ENCODE results near the gene EXOC3.

- TF ChIP-seq RCOR1 (IDR thresholded peaks at IDR 0.05; ENCODE audit: insufficient replicate concordance, low read length) (no peak), CTCF (conservative IDR thresholded peaks at IDR 0.05; ENCODE audit: low read depth, low read length) (no peak), RAD21 (IDR thresholded peaks at IDR 0.05; ENCODE audit: low read length) (no peak), ELK1 (IDR thresholded peaks at IDR 0.05; ENCODE audit: borderline replicate concordance, low read depth, low read length) (no peak), MXI1 (IDR thresholded peaks at IDR 0.05; ENCODE audit: borderline replicate concordance, low read depth, low read length) (no peak), USF2 (IDR thresholded peaks at IDR 0.05; ENCODE audit: low read depth, low read length) (no peak), MAFK (IDR thresholded peaks at IDR 0.05; ENCODE audit: low read depth, low read length) (no peak), POLR2A (IDR thresholded peaks at IDR 0.05; ENCODE audit: low read depth, low read length) (no peak), RFX5 (IDR thresholded peaks at IDR 0.05; ENCODE audit: low read depth, low read length) (no peak), CEBPB (IDR thresholded peaks at IDR 0.05; ENCODE audit: low read depth, low read length) (peak; percentile 92)
These were observed 23.0 kb upstream of the EXOC3 start for GRCh38 chr5:419970-420369.
